GM12878 (cell line): ENCODE results near the gene IGFBP1. TPM values are rescaled to one million over a fixed set of nuclear protein-coding genes. Genes with fewer than 3 reads are reported as not detected.

Experiments used
- ATAC-seq: fragments of 200-7000 bp; cut with Tn5 transposase; 3 replicates; pipeline ENCODE4 v1.9.1; 2020; ENCODE audit warnings: mild to moderate bottlenecking, moderate library complexity
- BruUV-seq: library from RNA; stranded (reverse); fragments of 400-500 nt; replicated peaks from 2 replicates; lab custom pipeline; 2021; lab: Mats Ljungman, UMichigan
- CTCF ChIA-PET: fragments of 300-600 bp; sonication (Branson Sonifier 250); formaldehyde crosslinking; extraction: SDS; loops from one replicate; lab custom pipeline; 2021; ENCODE audit warnings: inconsistent platforms; lab: Yijun Ruan, JAX
- POLR2A ChIA-PET: fragments of 350-600 bp; formaldehyde crosslinking; extraction: SDS; loops from one replicate; lab custom pipeline; 2021; ENCODE audit warnings: inconsistent platforms; lab: Charles Lee
- RAD21 ChIA-PET: fragments of 300-600 bp; sonication (Branson Sonifier 250); formaldehyde crosslinking; loops from one replicate; lab custom pipeline; 2023; ENCODE audit warnings: antibody characterized with exemption; ENCODE audit not compliant: unreplicated experiment; lab: Charles Lee
- SMC1A ChIA-PET: fragments of 300-600 bp; sonication (Branson Sonifier 250); formaldehyde crosslinking; loops from one replicate; lab custom pipeline; 2023; ENCODE audit not compliant: unreplicated experiment, uncharacterized antibody; lab: Charles Lee
- DNase-seq: peaks from one replicate; pipeline ENCODE4 v3.0.0-alpha.2; 2011; ENCODE audit warnings: low read depth, low spot score
- FAIRE-seq: peaks from 3 replicates; lab custom pipeline; 2011; peaks lifted over from hg19 to GRCh38; lab: Jason Lieb, UNC
- H2AFZ ChIP-seq: 2 replicates; pipeline ENCODE4 v1.6.0; 2011; ENCODE audit warnings: low read depth, low read length, control low read depth; ENCODE audit not compliant: control insufficient read depth
- H3K27ac ChIP-seq: 2 replicates; pipeline ENCODE4 v1.5.1; 2011; ENCODE audit warnings: control low read depth; ENCODE audit not compliant: control insufficient read depth, insufficient read depth
- H3K27me3 ChIP-seq, 2 experiments: replicated peaks in 1 of 2; 2 replicates each; pipeline versions ENCODE4 v1.6.0 to v1.6.1; 2011; ENCODE audit warnings: low read length in 1 of 2; ENCODE audit not compliant: control insufficient read depth in 2 of 2, insufficient read depth in 2 of 2
- H3K36me3 ChIP-seq, 2 experiments: 2 replicates each; pipeline ENCODE4 v1.5.1; 2011; ENCODE audit warnings: low read length in 1 of 2; ENCODE audit not compliant: control insufficient read depth in 2 of 2, insufficient read depth in 2 of 2
- H3K4me1 ChIP-seq: 2 replicates; pipeline ENCODE4 v1.6.1; 2011; ENCODE audit warnings: mild to moderate bottlenecking, low read length, moderate library complexity, mixed read lengths; ENCODE audit not compliant: control insufficient read depth, insufficient read depth
- H3K4me2 ChIP-seq: 2 replicates; pipeline ENCODE4 v1.6.0; 2011; ENCODE audit warnings: control low read depth; ENCODE audit not compliant: control insufficient read depth, insufficient read depth
- H3K4me3 ChIP-seq: fragments of 200-600 bp; sonication (generic); 2 replicates; pipeline ENCODE4 v1.5.1; 2016
- H3K79me2 ChIP-seq: 2 replicates; pipeline ENCODE4 v1.6.0; 2011; ENCODE audit warnings: low read length; ENCODE audit not compliant: control insufficient read depth, insufficient read depth
- H3K9ac ChIP-seq: 2 replicates; pipeline ENCODE4 v1.8.0; 2011; ENCODE audit warnings: low read length, control low read depth, mixed read lengths; ENCODE audit not compliant: control insufficient read depth, insufficient read depth
- H3K9me3 ChIP-seq: replicated peaks from 3 replicates; pipeline ENCODE4 v1.5.1; 2011; ENCODE audit warnings: mild to moderate bottlenecking, low read length; ENCODE audit not compliant: control insufficient read depth, insufficient read depth
- H4K20me1 ChIP-seq: 2 replicates; pipeline ENCODE4 v1.6.0; 2011; ENCODE audit not compliant: control insufficient read depth, insufficient read depth
- ASH2L ChIP-seq: fragments of 300-600, 200-600 bp; sonication (generic); IDR thresholded peaks from 2 replicates; pipeline ENCODE4 v1.6.1; 2017; ENCODE audit warnings: low read depth, mild to moderate bottlenecking, borderline replicate concordance
- E2F4 ChIP-seq: IDR thresholded peaks from 2 replicates; pipeline ENCODE4 v1.6.1; 2012; ENCODE audit warnings: low read depth, low read length, improper control_type of control experiment
- EZH2 ChIP-seq: IDR thresholded peaks from 2 replicates; pipeline ENCODE4 v1.6.1; 2012; ENCODE audit warnings: low read depth, mild to moderate bottlenecking, control low read depth, inconsistent platforms, low read length, borderline replicate concordance; ENCODE audit not compliant: control insufficient read depth
- KAT2A ChIP-seq: conservative IDR thresholded peaks from 2 replicates; pipeline ENCODE4 v1.6.1; 2011; ENCODE audit warnings: low read depth, low read length; ENCODE audit not compliant: control insufficient read depth
- NFXL1 ChIP-seq: fragments of 450-650 bp; IDR thresholded peaks from 2 replicates; pipeline ENCODE4 v1.6.1; 2017; ENCODE audit warnings: antibody characterized with exemption, mild to moderate bottlenecking, borderline replicate concordance
- NR2C2 ChIP-seq: IDR thresholded peaks from 2 replicates; pipeline ENCODE4 v1.6.1; 2011; ENCODE audit warnings: borderline replicate concordance, low read depth; ENCODE audit not compliant: control insufficient read depth, insufficient read length
- NRF1 ChIP-seq: conservative IDR thresholded peaks from 2 replicates; pipeline ENCODE4 v1.6.1; 2011; ENCODE audit warnings: mild to moderate bottlenecking, low read depth, low read length, improper control_type of control experiment
- PML ChIP-seq: IDR thresholded peaks from 2 replicates; pipeline ENCODE4 v1.6.1; 2012; ENCODE audit warnings: low read length, inconsistent platforms
- YY1 ChIP-seq: IDR thresholded peaks from 2 replicates; pipeline ENCODE4 v1.6.1; 2011; ENCODE audit warnings: low read depth, mild to moderate bottlenecking, low read length
- ZZZ3 ChIP-seq: IDR thresholded peaks from 2 replicates; pipeline ENCODE4 v1.6.1; 2011; ENCODE audit warnings: low read depth; ENCODE audit not compliant: control insufficient read depth, insufficient read length
- WGBS: methylation state at CpG from one replicate; pipeline ENCODE4 v1.1.6; 2016; ENCODE audit warnings: low lambda C conversion rate; ENCODE audit not compliant: insufficient replicate concordance, insufficient coverage; ENCODE audit errors: missing lambda C conversion rate; 5-methylcytosine and 5-hydroxymethylcytosine counted together
- in situ Hi-C: fragments of 300-500 bp; cut with MboI; formaldehyde crosslinking; loops from 9 replicates; pipeline ENCODE4 v1.14.3; 2018; ENCODE audit warnings: mixed read lengths
- intact Hi-C: fragments of 100-400 bp; cut with micrococcal nuclease; formaldehyde crosslinking; loops from one replicate; pipeline ENCODE4 v1.14.2; 2022; ENCODE audit not compliant: unreplicated experiment
- polyA plus RNA-seq, 11 experiments: library from polyadenylated mRNA; depleted of rRNA in 4 of 11; unstranded in 6 of 11; stranded (reverse) in 5 of 11; fragments of >200 nt; fragmentation: Nextera tagmentation in 4 of 11; fragmentation: Illumina TruSeq in 1 of 11; extraction: Ambion mirVana in 4 of 11; extraction: Trizol in 1 of 11; gene quantifications; 1 replicate in 1 of 11; 2 replicates in 10 of 11; pipeline versions ENCODE4 v1.2.1 to v1.2.3, GENCODE V29; 2011 to 2016; ENCODE audit warnings: inconsistent platforms in 2 of 11, missing spikeins in 2 of 11, low read depth in 1 of 11
- total RNA-seq, 4 experiments: library from RNA; depleted of rRNA in 3 of 4; stranded (reverse); fragments of >200 nt in 3 of 4; fragmentation: Illumina TruSeq in 1 of 4; extraction: Trizol in 1 of 4; gene quantifications; 2 replicates each; pipeline versions ENCODE4 v1.2.1 to v1.2.3, GENCODE V29; 2013 to 2021

Gene IGFBP1
- total and polyA plus RNA-seq, 10 of the 15 experiments (the other 5 are each of a cell fraction or from before 2014, with no cell fraction given), result 0.13 TPM; not detected in 9

- peak; percentile 71 for FAIRE-seq
- H3K27me3 ChIP-seq, result peaks cover 0 to 12% of the 10 kb centered on the region in 2 experiments; a peak in 3 of 4 replicates
- no peaks in the 10 kb centered on the region for H3K36me3 ChIP-seq
- SMC1A ChIA-PET, result interaction anchor here (1.0 to 1.2 kb wide), 3 partner anchors 9 to 458 kb away, joined by 3 to 4 read pairs (median 3); no protein-coding TSS in a partner anchor
- H3K9ac ChIP-seq, result no peak overlapping the region
- in situ Hi-C loops, result no loop called here
- TF ChIP-seq PML, result no peak
- TF ChIP-seq, all 136 proteins: peak for 0
- intact Hi-C loops, result no loop called here
- BruUV-seq, result no TSS peak
- H3K4me2 ChIP-seq, result no peak overlapping the region
- H4K20me1 ChIP-seq, result 0 out of 2 replicates have a peak, but pooled peaks cover 4% of the 10 kb centered on the region
- no peaks in the 10 kb centered on the region for H3K79me2 ChIP-seq
- ATAC-seq (no peak), DNase-seq (no peak)
- ChIA-PET RAD21 (interaction anchor here (1.7 to 1.8 kb wide), 2 partner anchors 25 to 29 kb away, joined by 5 to 6 read pairs; no protein-coding TSS in a partner anchor), CTCF (interaction anchor here (1.1 to 1.6 kb wide), 6 partner anchors 9 to 465 kb away, joined by 3 to 7 read pairs (median 5); no protein-coding TSS in a partner anchor), POLR2A (no interaction called here)
- no peaks in the 10 kb centered on the region for H3K9me3 ChIP-seq
- WGBS, result 7% methylated on average over 5 of the region's 5 CpGs
- no peak overlapping the region for H3K27ac ChIP-seq
- H3K4me3 ChIP-seq, result no peak overlapping the region
- H2AFZ ChIP-seq, result no peak overlapping the region
- H3K4me1 ChIP-seq, result no peaks in the 10 kb centered on the region
Measured at GRCh38 chr7:45893374-45893995, 5.2 kb downstream of the IGFBP1 start.

DNA sequence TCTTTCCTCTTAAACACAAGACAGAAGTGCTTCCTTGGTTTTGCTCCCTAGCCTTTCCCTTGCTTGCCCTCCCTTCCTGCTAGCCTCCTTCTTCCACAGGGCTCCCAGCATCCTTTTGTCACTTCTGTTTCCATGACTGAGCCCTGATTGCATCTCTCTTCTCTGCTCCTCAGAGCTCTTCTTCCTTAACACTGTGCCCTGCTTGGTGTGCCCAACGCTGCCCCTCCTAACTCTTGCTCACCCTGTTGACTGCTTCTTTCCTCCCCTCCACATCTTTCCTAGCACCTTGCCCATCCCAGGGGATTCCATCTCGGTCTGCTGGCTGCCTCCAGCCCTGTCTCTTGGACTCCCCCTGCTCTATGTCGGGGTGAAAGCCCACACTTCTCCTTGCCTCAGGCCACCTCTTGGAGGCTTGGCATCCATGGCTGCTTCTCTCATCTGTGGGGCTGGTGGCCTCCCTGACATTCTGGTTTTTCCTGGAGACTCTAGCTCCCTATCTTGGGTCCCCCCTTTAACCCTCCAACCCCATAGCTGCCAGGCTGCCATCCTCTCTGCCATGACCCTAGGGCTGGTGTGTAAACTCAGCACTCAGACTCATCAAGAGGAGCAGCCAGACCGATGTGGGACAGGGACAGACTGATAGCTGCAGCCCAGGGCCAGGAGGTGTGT, 5.8 kb downstream of the IGFBP1 start:
- H3K9me3 ChIP-seq, result no peaks in the 10 kb centered on the region
- no peaks in the 10 kb centered on the region for H3K36me3 ChIP-seq
- intact Hi-C loops (no loop called here), in situ Hi-C loops (no loop called here)
- ATAC-seq (no peak), FAIRE-seq (no peak), DNase-seq (no peak)
- no peaks in the 10 kb centered on the region for H3K4me1 ChIP-seq
- RAD21 ChIA-PET, result no interaction called here
- H3K4me2 ChIP-seq, result no peak overlapping the region
- no peak overlapping the region for H3K4me3 ChIP-seq
- no peak overlapping the region for H2AFZ ChIP-seq
- 2% methylated on average over 4 of the region's 4 CpGs for WGBS
- H3K9ac ChIP-seq, result no peak overlapping the region
- H3K79me2 ChIP-seq, result no peaks in the 10 kb centered on the region
- SMC1A ChIA-PET, result no interaction called here
- no peak overlapping the region for H3K27ac ChIP-seq
- 0 out of 2 replicates have a peak, but pooled peaks cover 4% of the 10 kb centered on the region for H4K20me1 ChIP-seq
- H3K27me3 ChIP-seq, result peaks cover 0 to 12% of the 10 kb centered on the region in 2 experiments; a peak in 3 of 4 replicates
- BruUV-seq, result no TSS peak
- CTCF ChIA-PET, result interaction anchor here (1.1 kb wide), 2 partner anchors 29 to 464 kb away, joined by 3 to 5 read pairs; no protein-coding TSS in a partner anchor
- TF ChIP-seq EZH2 (no peak), ASH2L (no peak), NRF1 (no peak), NFXL1 (no peak), ZZZ3 (no peak), KAT2A (no peak), NR2C2 (no peak), YY1 (no peak), E2F4 (no peak)
- POLR2A ChIA-PET, result no interaction called here
